Spleen (tissue), 11 donors: ENCODE results near the gene NISCH. TPM values are rescaled to one million over a fixed set of nuclear protein-coding genes. Genes with fewer than 3 reads are reported as not detected.
A peak's percentile ranks its signal among the peaks of the same experiment; 100 is the strongest.

Source experiments
- DNase-seq: peaks from one replicate; pipeline ENCODE4 v3.0.0-alpha.2; 2020
- H3K27ac ChIP-seq, 8 donors: fragments of 200-600 bp; sonication (generic) in 7 of 8; 1 replicate in 4 of 8; 2 replicates in 4 of 8; pipeline versions ENCODE4 v1.5.0 to v1.8.0; 2016 to 2021; ENCODE audit warnings: inconsistent platforms in 4 of 8, mild to moderate bottlenecking in 4 of 8, moderate library complexity in 1 of 8
- H3K27me3 ChIP-seq, 7 donors: fragments of 200-600 bp; sonication (generic) in 6 of 7; replicated peaks in 1 of 7; 1 replicate in 4 of 7; 2 replicates in 3 of 7; pipeline versions ENCODE4 v1.5.0 to v1.8.0; 2016 to 2021; ENCODE audit warnings: inconsistent platforms in 3 of 7, mild to moderate bottlenecking in 1 of 7
- H3K36me3 ChIP-seq, 6 donors: fragments of 200-600 bp; sonication (generic) in 5 of 6; 1 replicate in 4 of 6; 2 replicates in 2 of 6; pipeline versions ENCODE4 v1.5.0 to v1.8.0; 2016 to 2021; ENCODE audit warnings: inconsistent platforms in 2 of 6
- H3K4me1 ChIP-seq, 6 donors: fragments of 200-600 bp; sonication (generic) in 5 of 6; 1 replicate in 3 of 6; 2 replicates in 3 of 6; pipeline versions ENCODE4 v1.5.0 to v1.8.0; 2016 to 2021; ENCODE audit warnings: inconsistent platforms in 3 of 6
- H3K4me3 ChIP-seq, 8 donors: fragments of 200-600 bp; sonication (generic) in 7 of 8; 1 replicate in 4 of 8; 2 replicates in 4 of 8; pipeline versions ENCODE4 v1.5.0 to v1.8.0; 2016 to 2021; ENCODE audit warnings: inconsistent platforms in 4 of 8, mild to moderate bottlenecking in 4 of 8, moderate library complexity in 2 of 8
- H3K9me3 ChIP-seq, 8 donors: fragments of 200-600 bp; sonication (generic) in 7 of 8; 1 replicate in 4 of 8; 2 replicates in 4 of 8; pipeline versions ENCODE4 v1.5.0 to v1.8.0; 2016 to 2021; ENCODE audit warnings: inconsistent platforms in 4 of 8
- CTCF ChIP-seq, 11 experiments: fragments of 200-600 bp in 7 of 11; fragments of 450-650 bp in 4 of 11; sonication (generic) in 4 of 11; IDR thresholded peaks in 8 of 11; conservative IDR thresholded peaks in 3 of 11; 1 replicate in 7 of 11; 2 replicates in 4 of 11; pipeline versions ENCODE4 v1.4.0 to v1.8.0; 2016 to 2021; ENCODE audit warnings: antibody characterized with exemption in 11 of 11, inconsistent platforms in 4 of 11, mild to moderate bottlenecking in 1 of 11
- POLR2A ChIP-seq, 3 donors: fragments of 450-650 bp; IDR thresholded peaks; one replicate each; pipeline ENCODE4 v1.5.1; 2017; ENCODE audit warnings: antibody characterized with exemption in 3 of 3, mild to moderate bottlenecking in 1 of 3
- POLR2AphosphoS5 ChIP-seq, 3 donors: sonication (generic); formaldehyde crosslinking; IDR thresholded peaks; one replicate each; pipeline ENCODE4 v1.5.1; 2017; ENCODE audit warnings: antibody characterized with exemption in 3 of 3
- WGBS, 5 donors: extraction: QIAGEN DNeasy Blood & Tissue Kit in 3 of 5; methylation state at CpG; one replicate each; pipeline versions ENCODE4 v1.1.5 to v1.1.7; 2013 to 2018; 5-methylcytosine and 5-hydroxymethylcytosine counted together
- intact Hi-C: fragments of 100-400 bp; cut with DNase I; formaldehyde crosslinking; loops from one replicate; pipeline ENCODE4 v1.15.0; 2023; ENCODE audit warnings: low total_unique reads
- polyA plus RNA-seq, 3 donors: library from polyadenylated mRNA; stranded (reverse); fragments of 200-250 nt; gene quantifications; one replicate each; pipeline ENCODE4 v1.2.1, GENCODE V29; 2013
- total RNA-seq, 7 donors: library from RNA; depleted of rRNA in 3 of 7; stranded (reverse); fragments of >200 nt in 3 of 7; fragmentation: NEBNext Ultra II Directional in 4 of 7; extraction: Animal tissue kit (Norgen Biotek cat#: 25700) in 4 of 7; gene quantifications; one replicate each; pipeline versions ENCODE4 v1.1.0 to v1.2.1, GENCODE V29; 2016 to 2021
- donor health status: healthy with polysubstance abuse.
- donor health status: DM: no; HTN: no; CAD: no; lungs with moderate emphysema.
- donor health status: DM: no; HTN: no; CAD: no.
- donor health status: Bipolar disorder and iron deficiency.
- donor health status: healthy.
- donor health status: DM: no; HTN: no; CAD: no.
- donor health status: DM: yes; HTN: yes; CAD: no.

The NISCH gene
- total and polyA plus RNA-seq, 10 donors, result 18.9 to 92.7 (median 78.8) TPM

DNA sequence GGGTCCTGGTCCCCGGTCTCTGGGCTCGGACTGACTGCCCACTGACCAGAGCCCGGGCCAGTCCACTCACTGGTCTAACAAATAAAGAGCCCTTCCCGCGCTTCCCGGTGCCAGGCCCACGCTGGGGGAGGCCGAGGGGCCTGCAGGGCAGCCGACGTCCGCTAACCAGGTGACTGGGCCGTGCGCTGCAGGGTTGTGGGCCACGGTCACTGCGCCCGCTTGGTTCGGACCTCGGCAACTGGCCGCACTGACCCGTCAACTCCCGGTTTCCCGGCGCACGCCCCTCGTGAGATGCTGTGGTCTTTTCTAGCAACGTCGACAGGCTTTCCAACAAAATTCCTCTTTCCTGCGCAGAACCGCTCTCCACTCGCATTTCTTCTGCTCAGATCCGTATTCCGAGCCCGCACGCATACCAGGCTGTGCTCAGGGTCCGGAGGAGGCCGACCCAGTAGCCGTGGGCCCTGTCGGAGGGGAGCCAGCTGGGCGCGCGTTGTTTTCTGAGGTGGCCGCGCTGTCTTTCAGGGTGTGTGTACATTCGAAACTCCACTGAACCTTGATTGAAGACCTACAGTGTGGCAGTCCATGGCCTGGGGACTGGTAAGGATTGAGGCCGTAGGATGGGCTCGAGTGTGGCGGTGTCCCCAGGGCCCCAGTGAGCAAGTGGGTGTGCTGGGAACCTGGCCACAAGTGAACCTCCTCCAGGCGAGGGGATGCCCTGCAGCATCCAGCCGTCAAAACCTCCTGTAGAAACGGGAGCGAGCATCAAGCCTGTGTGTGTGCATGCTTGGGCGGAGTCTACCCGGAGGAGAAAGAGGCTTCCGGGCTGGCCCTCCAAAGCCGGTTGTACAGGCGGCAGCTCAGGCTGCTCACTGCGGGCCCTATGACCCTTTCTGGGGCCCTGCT, 79.1 kb downstream of the NISCH start:
- 75 to 79% (median 77%) methylated on average over 50 to 57 of the region's 57 CpGs for WGBS, 5 donors
- peaks cover 30 to 91% (median 64%) of the 10 kb centered on the region in 6 donors for H3K4me1 ChIP-seq

DNA sequence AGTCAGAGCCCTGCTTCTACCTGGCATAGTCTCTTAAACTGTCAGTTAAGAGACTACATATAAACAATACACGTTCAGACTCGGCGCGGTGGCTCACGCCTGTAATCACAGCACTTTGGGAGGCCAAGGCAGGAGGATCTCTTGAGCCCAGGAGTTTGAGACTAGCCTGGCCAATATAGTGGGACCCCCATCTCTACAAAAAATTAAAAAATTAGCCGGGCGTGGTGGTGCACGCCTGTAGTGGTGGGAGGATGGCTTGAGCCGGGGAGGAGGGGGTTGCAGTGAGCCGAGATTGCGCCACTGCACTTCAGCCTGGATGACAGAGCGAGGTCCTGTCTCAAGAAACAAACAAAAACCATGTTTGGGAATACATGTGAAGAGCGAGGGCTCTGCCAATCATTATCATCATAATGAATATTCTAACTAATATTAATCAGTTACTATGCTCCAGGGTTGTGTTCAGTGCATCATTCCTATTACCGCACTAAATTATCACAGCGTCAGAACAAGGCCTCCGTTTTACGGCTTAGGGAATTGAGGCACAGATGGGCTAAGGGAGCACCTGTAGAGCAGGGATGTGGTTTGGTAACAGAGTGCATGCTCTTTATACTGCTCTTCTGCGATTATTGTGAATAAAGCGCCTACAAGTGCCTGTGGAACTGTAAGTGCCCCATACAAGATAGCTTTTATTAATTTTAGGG, 80.2 kb downstream of the NISCH start:
- Histone ChIP-seq H3K4me1 (peaks cover 30 to 89% (median 66%) of the 10 kb centered on the region in 6 donors), H3K36me3 (peaks cover 0 to 12% (median 2%) of the 10 kb centered on the region in 6 donors), H3K27me3 (peaks cover 0 to 27% (median 5%) of the 10 kb centered on the region in 7 donors), H3K27ac (peak overlapping the region in 5 of 8 donors; percentile 45 to 94 (median 90)), H3K9me3 (no peaks in the 10 kb centered on the region), H3K4me3 (peak overlapping the region in 6 of 8 donors; percentile 64 to 94 (median 78))
- DNase-seq, result peak; percentile 56
- TF ChIP-seq POLR2A (IDR thresholded peaks at IDR 0.05), result no peak
- TF ChIP-seq CTCF (IDR thresholded peaks at IDR 0.05 in 8 of 11, conservative IDR thresholded peaks at IDR 0.05 in 3 of 11), result no peak
- no peak for TF ChIP-seq POLR2AphosphoS5 (IDR thresholded peaks at IDR 0.05)
- WGBS, 5 donors, result 90 to 94% (median 91%) methylated on average over 19 of the region's 19 CpGs
- intact Hi-C loops, result no loop called here

More for the DNA sequence above, 79.1 kb downstream of the NISCH start:
- Histone ChIP-seq H3K9me3 (no peaks in the 10 kb centered on the region), H3K36me3 (peaks cover 0 to 3% (median 0%) of the 10 kb centered on the region in 6 donors), H3K27ac (peak overlapping the region in 6 of 8 donors; percentile 33 to 83 (median 64)), H3K27me3 (peaks cover 0 to 27% (median 5%) of the 10 kb centered on the region in 7 donors), H3K4me3 (peak overlapping the region; percentile 23 to 90 (median 42))
- peak; percentile 77 for DNase-seq
- intact Hi-C loops, result no loop called here
- TF ChIP-seq POLR2A (IDR thresholded peaks at IDR 0.05) (no peak), CTCF (IDR thresholded peaks at IDR 0.05 in 8 of 11, conservative IDR thresholded peaks at IDR 0.05 in 3 of 11) (no peak), POLR2AphosphoS5 (IDR thresholded peaks at IDR 0.05) (no peak)

- Histone ChIP-seq H3K27ac (peak overlapping the region in 6 of 8 donors; percentile 45 to 94 (median 90)), H3K27me3 (peaks cover 0 to 27% (median 5%) of the 10 kb centered on the region in 7 donors), H3K9me3 (no peaks in the 10 kb centered on the region), H3K36me3 (peaks cover 0 to 17% (median 4%) of the 10 kb centered on the region in 6 donors), H3K4me3 (peak overlapping the region in 7 of 8 donors; percentile 64 to 94 (median 82)), H3K4me1 (peaks cover 30 to 84% (median 63%) of the 10 kb centered on the region in 6 donors)
- TF ChIP-seq POLR2A (IDR thresholded peaks at IDR 0.05) (no peak), CTCF (IDR thresholded peaks at IDR 0.05 in 8 of 11, conservative IDR thresholded peaks at IDR 0.05 in 3 of 11) (no peak), POLR2AphosphoS5 (IDR thresholded peaks at IDR 0.05) (no peak)
- 17 to 21% (median 17%) methylated on average over 9 of the region's 9 CpGs for WGBS, 5 donors
- intact Hi-C loops, result no loop called here
- DNase-seq, result no peak
These were observed 80.6 kb downstream of the NISCH start for GRCh38 chr3:52536112-52536368.
